H1 (cell line): Measurements from ENCODE around the gene GADD45GIP1. TPM values are rescaled to one million over a fixed set of nuclear protein-coding genes. Genes with fewer than 3 reads are reported as not detected.

Source experiments
- CTCF ChIA-PET: fragments of 300-600 bp; sonication (Branson Sonifier 250); formaldehyde crosslinking; loops from one replicate; lab custom pipeline; 2021; ENCODE audit not compliant: partially characterized antibody; lab: Charles Lee
- POLR2A ChIA-PET: fragments of 300-600 bp; sonication (Branson Sonifier 250); formaldehyde crosslinking; loops from one replicate; lab custom pipeline; 2021; ENCODE audit warnings: inconsistent platforms; ENCODE audit not compliant: partially characterized antibody; lab: Charles Lee
- DNase-seq, 2 experiments: peaks; one replicate each; pipeline versions ENCODE4 v3.0.0 to v3.0.0-alpha.2; 2010 to 2022; ENCODE audit warnings: low spot score in 2 of 2, low read depth in 1 of 2, mixed read lengths in 1 of 2
- FAIRE-seq: peaks from 2 replicates; lab custom pipeline; 2011; peaks lifted over from hg19 to GRCh38; lab: Jason Lieb, UNC
- H2AFZ ChIP-seq: 2 replicates; pipeline ENCODE4 v1.8.1; 2012; ENCODE audit warnings: low read length, inconsistent platforms
- H2AK5ac ChIP-seq: 2 replicates; pipeline ENCODE4 v1.6.1; 2013; ENCODE audit warnings: low read depth, low read length
- H2BK120ac ChIP-seq: replicated peaks from 2 replicates; pipeline ENCODE3; 2013; ENCODE audit warnings: low read depth, low read length, inconsistent platforms
- H2BK12ac ChIP-seq: 2 replicates; pipeline ENCODE4 v1.6.1; 2013; ENCODE audit warnings: low read depth, low read length
- H2BK15ac ChIP-seq: 2 replicates; pipeline ENCODE4 v1.6.1; 2013; ENCODE audit warnings: low read length
- H2BK20ac ChIP-seq: 2 replicates; pipeline ENCODE4 v1.6.1; 2013; ENCODE audit warnings: low read length
- H2BK5ac ChIP-seq: 2 replicates; pipeline ENCODE4 v1.6.1; 2013; ENCODE audit warnings: low read depth, low read length
- H3K14ac ChIP-seq: 2 replicates; pipeline ENCODE4 v1.6.1; 2013; ENCODE audit warnings: inconsistent platforms; ENCODE audit not compliant: insufficient read length
- H3K18ac ChIP-seq: 2 replicates; pipeline ENCODE4 v1.6.1; 2013; ENCODE audit warnings: low read length; ENCODE audit errors: extremely low read depth
- H3K23ac ChIP-seq: 2 replicates; pipeline ENCODE4 v1.6.1; 2013; ENCODE audit warnings: inconsistent platforms; ENCODE audit not compliant: insufficient read length
- H3K23me2 ChIP-seq: 2 replicates; pipeline ENCODE4 v1.6.1; 2013; ENCODE audit warnings: low read depth, low read length
- H3K27ac ChIP-seq: 2 replicates; pipeline ENCODE4 v1.6.1; 2011; ENCODE audit warnings: low read depth, low read length, inconsistent platforms
- H3K27me3 ChIP-seq, 4 experiments: replicated peaks in 1 of 4; 1 replicate in 1 of 4; 2 replicates in 3 of 4; pipeline versions ENCODE4 v1.6.1 to v1.8.1; 2011 to 2013; ENCODE audit warnings: low read length in 3 of 4, mild to moderate bottlenecking in 3 of 4, inconsistent platforms in 2 of 4, mixed read lengths in 2 of 4, moderate library complexity in 1 of 4; ENCODE audit not compliant: control insufficient read depth in 3 of 4, insufficient read depth in 3 of 4; ENCODE audit errors: extremely low read depth in 1 of 4
- H3K36me3 ChIP-seq, 4 experiments: 2 replicates each; pipeline versions ENCODE4 v1.6.1 to v1.8.1; 2011 to 2013; ENCODE audit warnings: mild to moderate bottlenecking in 4 of 4, low read length in 3 of 4, moderate library complexity in 2 of 4, control low read depth in 1 of 4, inconsistent platforms in 1 of 4; ENCODE audit not compliant: insufficient read depth in 4 of 4, control insufficient read depth in 2 of 4
- H3K4ac ChIP-seq: replicated peaks from 2 replicates; pipeline ENCODE3; 2013; ENCODE audit warnings: low read length, low read depth, mixed read lengths, inconsistent platforms; ENCODE audit not compliant: insufficient read length
- H3K4me1 ChIP-seq, 4 experiments: replicated peaks in 1 of 4; 1 replicate in 1 of 4; 2 replicates in 3 of 4; pipeline versions ENCODE4 v1.6.1 to v1.8.1; 2011 to 2013; ENCODE audit warnings: low read length in 3 of 4, inconsistent platforms in 2 of 4, mixed read lengths in 1 of 4; ENCODE audit not compliant: insufficient read depth in 4 of 4, control insufficient read depth in 3 of 4
- H3K4me2 ChIP-seq, 2 experiments: 2 replicates each; pipeline versions ENCODE4 v1.6.1 to v1.8.1; 2011 to 2013; ENCODE audit warnings: low read depth in 2 of 2, low read length in 2 of 2, control low read depth in 1 of 2, inconsistent platforms in 1 of 2, mild to moderate bottlenecking in 1 of 2; ENCODE audit not compliant: insufficient read depth in 1 of 2
- H3K4me3 ChIP-seq, 4 experiments: fragments of 200-600, 300-600 bp in 1 of 4; sonication (generic), shearing (Covaris generic), sonication (Bioruptor Twin) in 1 of 4; 2 replicates each; pipeline versions ENCODE4 v1.5.1 to v1.8.1; 2011 to 2016; ENCODE audit warnings: low read length in 4 of 4, low read depth in 3 of 4, control low read depth in 2 of 4, inconsistent platforms in 2 of 4, mild to moderate bottlenecking in 2 of 4, mixed read lengths in 1 of 4, moderate library complexity in 1 of 4; ENCODE audit not compliant: insufficient read depth in 2 of 4; ENCODE audit errors: extremely low read depth in 1 of 4
- H3K56ac ChIP-seq: replicated peaks from 2 replicates; pipeline ENCODE3; 2013; ENCODE audit warnings: low read depth, mild to moderate bottlenecking, mixed read lengths, low read length, inconsistent platforms; ENCODE audit not compliant: insufficient read length
- H3K79me1 ChIP-seq: 2 replicates; pipeline ENCODE4 v1.6.1; 2013; ENCODE audit warnings: low read depth, low read length, control low read depth
- H3K79me2 ChIP-seq, 2 experiments: 2 replicates each; pipeline versions ENCODE4 v1.6.1 to v1.8.1; 2012 to 2013; ENCODE audit warnings: low read length in 2 of 2, mild to moderate bottlenecking in 2 of 2, inconsistent platforms in 1 of 2; ENCODE audit not compliant: insufficient read depth in 2 of 2, control insufficient read depth in 1 of 2
- H3K9ac ChIP-seq, 4 experiments: replicated peaks in 1 of 4; 1 replicate in 1 of 4; 2 replicates in 3 of 4; pipeline versions ENCODE4 v1.6.1 to v1.8.1; 2011 to 2013; ENCODE audit warnings: low read depth in 3 of 4, low read length in 3 of 4, control low read depth in 2 of 4, mild to moderate bottlenecking in 2 of 4, moderate library complexity in 2 of 4, inconsistent platforms in 1 of 4; ENCODE audit errors: extremely low read depth in 1 of 4
- H3K9me3 ChIP-seq, 2 experiments: 2 replicates each; pipeline versions ENCODE4 v1.6.1 to v1.8.1; 2012 to 2013; ENCODE audit warnings: mild to moderate bottlenecking in 2 of 2, moderate library complexity in 2 of 2, control low read depth in 1 of 2, inconsistent platforms in 1 of 2, low read depth in 1 of 2, low read length in 1 of 2, mixed read lengths in 1 of 2; ENCODE audit not compliant: insufficient read depth in 2 of 2
- H4K20me1 ChIP-seq, 2 experiments: replicated peaks in 1 of 2; 2 replicates each; pipeline versions ENCODE3 to v1.8.1; 2011 to 2013; ENCODE audit warnings: inconsistent platforms in 2 of 2, low read length in 2 of 2, mild to moderate bottlenecking in 1 of 2; ENCODE audit not compliant: insufficient read depth in 2 of 2, control insufficient read depth in 1 of 2
- H4K5ac ChIP-seq: 2 replicates; pipeline ENCODE4 v1.6.1; 2013; ENCODE audit warnings: low read length, low read depth, mixed read lengths, inconsistent platforms; ENCODE audit not compliant: insufficient read length
- H4K8ac ChIP-seq: 2 replicates; pipeline ENCODE4 v1.8.0; 2013; ENCODE audit warnings: mild to moderate bottlenecking, moderate library complexity, low read length, inconsistent platforms; ENCODE audit not compliant: insufficient read depth; ENCODE audit errors: extremely low read depth
- H4K91ac ChIP-seq: replicated peaks from 2 replicates; pipeline ENCODE3; 2013; ENCODE audit warnings: low read length, mixed read lengths, inconsistent platforms; ENCODE audit not compliant: insufficient read length
- ASH2L ChIP-seq: fragments of 200-600, 300-600 bp; sonication (generic); IDR thresholded peaks from one replicate; pipeline ENCODE4 v1.7.1; 2017; ENCODE audit warnings: low read length
- CBX8 ChIP-seq: fragments of 300-800, 300-1000 bp; sonication (generic); IDR thresholded peaks from 2 replicates; pipeline ENCODE4 v1.7.1; 2016; ENCODE audit warnings: low read depth, low read length, borderline replicate concordance
- CEBPB ChIP-seq: IDR thresholded peaks from 2 replicates; pipeline ENCODE4 v1.6.1; 2012; ENCODE audit warnings: low read depth, low read length
- CREB1 ChIP-seq: IDR thresholded peaks from 2 replicates; pipeline ENCODE4 v1.6.1; 2012; ENCODE audit warnings: inconsistent platforms
- CTBP2 ChIP-seq: IDR thresholded peaks from 2 replicates; pipeline ENCODE4 v1.7.0; 2011; ENCODE audit warnings: borderline replicate concordance, mild to moderate bottlenecking, moderate library complexity, mixed read lengths, low read length; ENCODE audit not compliant: insufficient read depth, insufficient read length
- KDM5A ChIP-seq: fragments of 200-600 bp; IDR thresholded peaks from 2 replicates; pipeline ENCODE4 v1.7.1; 2012; ENCODE audit warnings: mild to moderate bottlenecking, low read length, inconsistent platforms, mixed read lengths
- RBBP5 ChIP-seq: IDR thresholded peaks from 2 replicates; pipeline ENCODE4 v1.7.1; 2012; ENCODE audit warnings: low read depth, mild to moderate bottlenecking, inconsistent platforms, low read length, moderate library complexity, borderline replicate concordance
- SIRT6 ChIP-seq: IDR thresholded peaks from one replicate; pipeline ENCODE4 v1.7.1; 2012; ENCODE audit warnings: low read length, inconsistent platforms
- SP1 ChIP-seq: IDR thresholded peaks from 2 replicates; pipeline ENCODE4 v1.6.1; 2011; ENCODE audit warnings: low read depth, low read length
- SRF ChIP-seq: IDR thresholded peaks from 2 replicates; pipeline ENCODE4 v1.6.1; 2011; ENCODE audit warnings: mild to moderate bottlenecking, low read depth, low read length, moderate library complexity
- TAF1 ChIP-seq: IDR thresholded peaks from 2 replicates; pipeline ENCODE4 v1.6.1; 2011; ENCODE audit warnings: mild to moderate bottlenecking, low read depth, low read length
- TBP ChIP-seq: IDR thresholded peaks from 2 replicates; pipeline ENCODE4 v1.6.1; 2011; ENCODE audit warnings: low read depth, low read length, improper control_type of control experiment
- WGBS, 2 experiments: shearing (Covaris generic) in 1 of 2; methylation state at CpG; one replicate each; pipeline versions ENCODE4 v1.1.6 to v1.1.7; 2013 to 2015; ENCODE audit warnings: low lambda C conversion rate in 2 of 2, mixed read lengths in 2 of 2, inconsistent platforms in 1 of 2, low coverage in 1 of 2, missing lambda C conversion rate in 1 of 2; ENCODE audit not compliant: insufficient replicate concordance in 2 of 2, insufficient coverage in 1 of 2, insufficient read length in 1 of 2; ENCODE audit errors: extremely low coverage in 1 of 2, missing lambda C conversion rate in 1 of 2; 5-methylcytosine and 5-hydroxymethylcytosine counted together
- polyA plus RNA-seq, 7 experiments: library from polyadenylated mRNA; depleted of rRNA in 3 of 7; stranded (reverse) in 5 of 7; unstranded in 2 of 7; fragments of >200 nt in 5 of 7; fragments of 200-250 nt in 2 of 7; gene quantifications; 1 replicate in 5 of 7; 2 replicates in 1 of 7; 4 replicates in 1 of 7; pipeline versions ENCODE4 v1.2.1 to v1.2.3, GENCODE V29; 2011 to 2013; ENCODE audit warnings: missing spikeins in 2 of 7, mixed read lengths in 2 of 7
- total RNA-seq: library from RNA; stranded (reverse); fragmentation: NEBNext Ultra II Directional; extraction: Animal tissue kit (Norgen Biotek cat#: 25700); gene quantifications from 2 replicates; pipeline ENCODE4 v1.2.1, GENCODE V29; 2021
- TF ChIP-seq, protein P1 (sequence below): IDR thresholded peaks from 2 replicates; pipeline ENCODE4 v1.6.1; 2012; ENCODE audit warnings: inconsistent platforms

The GADD45GIP1 gene
- total and polyA plus RNA-seq, 2 of the 8 experiments (the other 6 are each of a cell fraction or from before 2014, with no cell fraction given): 42.2 to 42.6 TPM

- H3K9ac ChIP-seq: 0 out of 7 replicates have a peak overlapping the region, but pooled peaks of 1 of the 4 experiments have one; percentile 6
- H3K79me2 ChIP-seq: peaks cover 0 to 19% of the 10 kb centered on the region in 2 experiments; a peak in 2 of 4 replicates
- H4K20me1 ChIP-seq: peaks cover 0 to 4% of the 10 kb centered on the region in 2 experiments
- H3K27ac ChIP-seq: no peak overlapping the region
- ChIA-PET CTCF (interaction anchor here (3.1 kb wide), 1 partner anchor 17 kb away, joined by 18 read pairs; no protein-coding TSS in a partner anchor), POLR2A (interaction anchor here (1.0 to 8.1 kb wide), 9 partner anchors 6 to 58 kb away, joined by 3 to 71 read pairs (median 7); partner anchors contain the start of genes CALR, FARSA, GADD45GIP1 and GCDH)
- no peak overlapping the region for H3K56ac ChIP-seq
- H3K23ac ChIP-seq: no peak overlapping the region
- H2BK15ac ChIP-seq: no peak overlapping the region
- no peak overlapping the region for H2BK20ac ChIP-seq
- no peak overlapping the region for H4K91ac ChIP-seq
- H3K4me3 ChIP-seq: no peak overlapping the region
- H3K23me2 ChIP-seq: no peaks in the 10 kb centered on the region
- H3K14ac ChIP-seq: no peak overlapping the region
- 97% methylated on average over 29 of the region's 30 CpGs; no CpG with 5 or more reads in 1 of the 2 experiments for WGBS, 2 experiments
- no peak overlapping the region for H2BK5ac ChIP-seq
- H2BK12ac ChIP-seq: no peak overlapping the region
- no peak overlapping the region for H2BK120ac ChIP-seq
- H3K27me3 ChIP-seq: no peaks in the 10 kb centered on the region
- no peak overlapping the region for H3K4ac ChIP-seq
- no peak for DNase-seq
- H3K36me3 ChIP-seq: peaks cover 19 to 65% (median 35%) of the 10 kb centered on the region in 4 experiments
- H3K79me1 ChIP-seq: peaks cover 2% of the 10 kb centered on the region; the same call in 1 of the 2 replicates
- FAIRE-seq: no peak
- no peak overlapping the region for H3K4me2 ChIP-seq
- no peaks in the 10 kb centered on the region for H3K9me3 ChIP-seq
- no peak overlapping the region for H4K5ac ChIP-seq
- no peak overlapping the region for H2AFZ ChIP-seq
- no peak overlapping the region for H4K8ac ChIP-seq
- H3K18ac ChIP-seq: no peak overlapping the region
- peaks cover 0 to 3% (median 0%) of the 10 kb centered on the region in 4 experiments; a peak in 1 of 7 replicates for H3K4me1 ChIP-seq
- H2AK5ac ChIP-seq: no peak overlapping the region
- TF ChIP-seq KDM5A: no peak
- TF ChIP-seq, protein P1, sequence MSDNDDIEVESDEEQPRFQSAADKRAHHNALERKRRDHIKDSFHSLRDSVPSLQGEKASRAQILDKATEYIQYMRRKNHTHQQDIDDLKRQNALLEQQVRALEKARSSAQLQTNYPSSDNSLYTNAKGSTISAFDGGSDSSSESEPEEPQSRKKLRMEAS: no peak
- TF ChIP-seq CTBP2: no peak
- no peak for TF ChIP-seq SP1
- no peak for TF ChIP-seq TAF1
- TF ChIP-seq CREB1: no peak
- no peak for TF ChIP-seq SIRT6
- no peak for TF ChIP-seq ASH2L
- TF ChIP-seq CBX8: no peak
- TF ChIP-seq SRF: no peak
- no peak for TF ChIP-seq CEBPB
- TF ChIP-seq RBBP5: no peak
- no peak for TF ChIP-seq TBP
These were observed 8.2 kb downstream of the GADD45GIP1 start for GRCh38 chr19:12948612-12949362.
